Smooth muscle cell (in vitro differentiated cells): Measurements from ENCODE around the gene RER1. TPM values are rescaled to one million over a fixed set of nuclear protein-coding genes. Genes with fewer than 3 reads are reported as not detected.

Experiments
- DNase-seq: peaks from one replicate; lab custom pipeline; 2025; ENCODE audit not compliant: unreplicated experiment; lab: John Stamatoyannopoulos, UW
- H2AFZ ChIP-seq: fragments of 200-600 bp; sonication (generic); 2 replicates; pipeline ENCODE4 v1.6.0; 2016; ENCODE audit warnings: antibody characterized with exemption, low read depth, mild to moderate bottlenecking
- H3F3A ChIP-seq: fragments of 200-600 bp; sonication (generic); 2 replicates; pipeline ENCODE4 v1.6.0; 2017; ENCODE audit warnings: antibody characterized with exemption, low read depth
- H3K27ac ChIP-seq: fragments of 200-600 bp; sonication (generic); 2 replicates; pipeline ENCODE4 v1.5.1; 2016; ENCODE audit warnings: low read depth, mild to moderate bottlenecking
- H3K27me3 ChIP-seq: fragments of 200-600 bp; sonication (generic); 2 replicates; pipeline ENCODE4 v1.6.1; 2016; ENCODE audit warnings: low read depth, mild to moderate bottlenecking
- H3K36me3 ChIP-seq: fragments of 200-600 bp; sonication (generic); 2 replicates; pipeline ENCODE4 v1.5.1; 2016; ENCODE audit warnings: low read depth
- H3K4me1 ChIP-seq: fragments of 200-600 bp; sonication (generic); 2 replicates; pipeline ENCODE4 v1.5.1; 2016; ENCODE audit warnings: low read depth
- H3K4me2 ChIP-seq: fragments of 200-600 bp; sonication (generic); 2 replicates; pipeline ENCODE4 v1.6.0; 2016; ENCODE audit warnings: mild to moderate bottlenecking
- H3K4me3 ChIP-seq: fragments of 200-600 bp; sonication (generic); 2 replicates; pipeline ENCODE4 v1.5.1; 2016; ENCODE audit warnings: mild to moderate bottlenecking
- H3K79me2 ChIP-seq: fragments of 200-600 bp; sonication (generic); 2 replicates; pipeline ENCODE4 v1.6.0; 2016; ENCODE audit warnings: low read depth, mild to moderate bottlenecking
- H3K9ac ChIP-seq: fragments of 200-600 bp; sonication (generic); 2 replicates; pipeline ENCODE4 v1.6.0; 2016; ENCODE audit warnings: low read depth
- H3K9me3 ChIP-seq: fragments of 200-600 bp; sonication (generic); replicated peaks from 2 replicates; pipeline ENCODE4 v1.5.1; 2016; ENCODE audit warnings: low read depth
- H4K20me1 ChIP-seq: fragments of 200-600 bp; sonication (generic); 2 replicates; pipeline ENCODE4 v1.6.0; 2016; ENCODE audit warnings: low read depth
- WGBS: methylation state at CpG from one replicate; pipeline ENCODE4 v1.1.7; 2016; ENCODE audit warnings: low lambda C conversion rate; 5-methylcytosine and 5-hydroxymethylcytosine counted together
- polyA plus RNA-seq: library from polyadenylated mRNA; unstranded; fragments of >200 nt; fragmentation: Nextera tagmentation; extraction: Ambion mirVana; gene quantifications from 2 replicates; pipeline ENCODE4 v1.2.1, GENCODE V29; 2016
- total RNA-seq: library from RNA; depleted of rRNA; stranded (reverse); fragments of >200 nt; gene quantifications from 2 replicates; pipeline ENCODE4 v1.2.3, GENCODE V29; 2014
- TF ChIP-seq, protein P1 (sequence below): fragments of 200-600 bp; sonication (generic); IDR thresholded peaks from 2 replicates; pipeline ENCODE4 v1.5.1; 2017; ENCODE audit warnings: borderline replicate concordance, mild to moderate bottlenecking, antibody characterized with exemption; ENCODE audit not compliant: insufficient read depth, poor library complexity, severe bottlenecking

The RER1 gene
- total and polyA plus RNA-seq, 2 experiments from 2014 or later = 101 to 269 TPM

DNA sequence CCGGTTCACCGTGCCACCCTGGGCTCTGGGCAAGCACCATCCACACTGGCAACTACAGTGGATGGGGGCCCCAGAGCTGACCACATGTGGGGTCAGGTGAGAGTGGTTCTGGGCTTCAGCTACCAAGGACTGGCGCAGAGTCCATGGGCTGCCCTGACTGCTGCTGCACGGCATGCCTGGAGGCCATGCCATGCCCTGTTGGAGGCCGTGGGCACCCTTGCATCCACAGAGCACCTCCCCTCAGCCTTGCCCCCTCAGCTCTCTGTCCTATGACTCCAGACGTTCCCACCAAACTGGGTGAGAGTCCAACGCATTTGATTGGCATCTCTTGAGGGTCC, 15.7 kb upstream of the RER1 start:
- Histone ChIP-seq H3K27ac (no peak overlapping the region), H3K79me2 (no peaks in the 10 kb centered on the region), H3K9me3 (no peaks in the 10 kb centered on the region), H3K4me3 (no peak overlapping the region), H3K27me3 (no peaks in the 10 kb centered on the region), H3K4me1 (no peaks in the 10 kb centered on the region), H2AFZ (no peak overlapping the region), H4K20me1 (no peaks in the 10 kb centered on the region), H3F3A (no peaks in the 10 kb centered on the region), H3K36me3 (no peaks in the 10 kb centered on the region), H3K4me2 (no peak overlapping the region), H3K9ac (no peak overlapping the region)
- DNase-seq = no peak
- 91% methylated on average over 7 of the region's 7 CpGs for WGBS
- TF ChIP-seq, protein P1, sequence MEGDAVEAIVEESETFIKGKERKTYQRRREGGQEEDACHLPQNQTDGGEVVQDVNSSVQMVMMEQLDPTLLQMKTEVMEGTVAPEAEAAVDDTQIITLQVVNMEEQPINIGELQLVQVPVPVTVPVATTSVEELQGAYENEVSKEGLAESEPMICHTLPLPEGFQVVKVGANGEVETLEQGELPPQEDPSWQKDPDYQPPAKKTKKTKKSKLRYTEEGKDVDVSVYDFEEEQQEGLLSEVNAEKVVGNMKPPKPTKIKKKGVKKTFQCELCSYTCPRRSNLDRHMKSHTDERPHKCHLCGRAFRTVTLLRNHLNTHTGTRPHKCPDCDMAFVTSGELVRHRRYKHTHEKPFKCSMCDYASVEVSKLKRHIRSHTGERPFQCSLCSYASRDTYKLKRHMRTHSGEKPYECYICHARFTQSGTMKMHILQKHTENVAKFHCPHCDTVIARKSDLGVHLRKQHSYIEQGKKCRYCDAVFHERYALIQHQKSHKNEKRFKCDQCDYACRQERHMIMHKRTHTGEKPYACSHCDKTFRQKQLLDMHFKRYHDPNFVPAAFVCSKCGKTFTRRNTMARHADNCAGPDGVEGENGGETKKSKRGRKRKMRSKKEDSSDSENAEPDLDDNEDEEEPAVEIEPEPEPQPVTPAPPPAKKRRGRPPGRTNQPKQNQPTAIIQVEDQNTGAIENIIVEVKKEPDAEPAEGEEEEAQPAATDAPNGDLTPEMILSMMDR = no peak

DNA sequence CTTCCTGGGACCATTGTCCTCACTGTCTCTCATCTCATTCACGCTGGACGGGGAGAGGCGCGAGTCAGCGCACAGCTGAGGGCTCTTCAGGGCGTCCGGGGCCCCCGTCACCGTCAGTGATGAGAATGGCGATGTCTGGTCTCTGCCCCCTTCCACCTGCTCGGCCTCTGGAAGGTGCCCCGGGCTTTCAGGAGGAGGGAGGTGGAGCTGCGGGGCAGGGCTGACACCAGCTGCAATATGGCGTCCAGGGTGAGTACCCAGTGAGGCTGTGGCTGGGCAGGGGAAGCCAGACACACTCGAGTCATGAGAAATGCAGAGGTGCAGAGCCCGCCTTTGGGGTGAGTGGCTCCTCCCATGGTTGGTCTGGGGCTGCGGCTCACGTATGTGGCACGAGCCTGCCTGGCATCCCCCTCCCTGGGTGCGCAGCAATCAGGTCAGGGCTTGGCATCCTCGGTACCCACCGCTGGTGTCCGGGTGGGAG, 15.3 kb upstream of the RER1 start:
- Histone ChIP-seq H3K9me3 (no peaks in the 10 kb centered on the region), H3K27me3 (no peaks in the 10 kb centered on the region), H3K9ac (no peak overlapping the region), H3K79me2 (no peaks in the 10 kb centered on the region), H3K27ac (no peak overlapping the region), H3K36me3 (no peaks in the 10 kb centered on the region), H3K4me1 (no peaks in the 10 kb centered on the region), H3F3A (no peaks in the 10 kb centered on the region), H4K20me1 (no peaks in the 10 kb centered on the region), H3K4me2 (no peak overlapping the region), H2AFZ (no peak overlapping the region), H3K4me3 (no peak overlapping the region)
- DNase-seq = no peak
- TF ChIP-seq, protein P1 = no peak
- WGBS = 93% methylated on average over 23 of the region's 23 CpGs

DNA sequence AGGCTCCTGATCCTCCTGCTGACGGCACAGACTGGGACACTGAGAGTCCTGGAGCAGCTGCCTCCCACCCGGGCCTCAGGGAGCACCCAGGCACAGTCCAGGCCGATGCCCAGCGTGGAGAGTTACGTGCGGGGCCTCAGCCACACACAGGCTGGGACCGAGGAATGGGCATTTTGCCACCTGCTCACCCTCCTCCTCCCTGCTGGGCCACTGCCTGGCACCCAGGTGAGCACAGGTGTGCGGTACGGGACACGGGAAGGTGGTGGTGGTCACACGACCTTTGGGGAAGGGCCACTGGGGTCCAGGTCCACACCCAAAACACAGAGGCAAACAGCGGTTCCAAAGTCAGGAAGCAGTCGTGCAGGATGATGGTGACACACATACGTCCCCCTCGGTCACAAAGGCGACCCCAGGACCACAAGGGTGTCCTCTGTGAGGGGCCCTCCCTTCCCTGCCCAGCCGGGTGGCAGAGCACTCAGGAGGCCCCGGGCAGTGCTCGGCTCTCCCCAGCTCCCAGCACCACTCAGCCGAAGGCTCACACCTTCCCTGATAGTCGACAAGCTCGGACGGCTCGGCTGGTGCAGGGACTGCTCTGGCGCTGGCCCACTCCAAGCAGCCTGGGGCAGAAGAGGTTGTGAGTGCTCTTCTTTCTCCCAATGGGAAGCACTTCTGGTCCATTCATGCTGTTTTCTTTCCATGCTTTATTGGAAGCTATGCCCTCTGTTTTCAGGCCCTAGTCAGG, 14.5 kb upstream of the RER1 start:
- Histone ChIP-seq H3K4me2 (no peak overlapping the region), H3K27me3 (no peaks in the 10 kb centered on the region), H3K4me3 (no peak overlapping the region), H4K20me1 (no peaks in the 10 kb centered on the region), H3K9me3 (no peaks in the 10 kb centered on the region), H3K79me2 (no peaks in the 10 kb centered on the region), H3K36me3 (no peaks in the 10 kb centered on the region), H3K4me1 (no peaks in the 10 kb centered on the region), H3K27ac (no peak overlapping the region), H3F3A (no peaks in the 10 kb centered on the region), H2AFZ (no peak overlapping the region), H3K9ac (no peak overlapping the region)
- no peak for DNase-seq
- TF ChIP-seq, protein P1 = no peak
- 92% methylated on average over 25 of the region's 25 CpGs for WGBS
